H1 (cell line): ENCODE data around the gene RAP1B.

Source experiments
- CTCF ChIP-seq, 3 experiments: IDR thresholded peaks; 1 replicate in 2 of 3; 2 replicates in 1 of 3; pipeline versions ENCODE4 v1.5.1 to v1.6.1; 2011; ENCODE audit warnings: low read length in 3 of 3, mild to moderate bottlenecking in 3 of 3, inconsistent platforms in 2 of 3, low read depth in 1 of 3, moderate library complexity in 1 of 3; ENCODE audit not compliant: insufficient read depth in 1 of 3; ENCODE audit errors: control extremely low read depth in 1 of 3
- EP300 ChIP-seq, 2 experiments: IDR thresholded peaks; 1 replicate in 1 of 2; 2 replicates in 1 of 2; pipeline ENCODE4 v1.6.1; 2011 to 2012; ENCODE audit warnings: low read depth in 2 of 2, low read length in 2 of 2, mild to moderate bottlenecking in 2 of 2, borderline replicate concordance in 1 of 2, inconsistent platforms in 1 of 2, moderate library complexity in 1 of 2
- RAD21 ChIP-seq, 2 experiments: IDR thresholded peaks in 1 of 2; conservative IDR thresholded peaks in 1 of 2; 2 replicates each; pipeline ENCODE4 v1.6.1; 2011; ENCODE audit warnings: low read depth in 2 of 2, low read length in 2 of 2, improper control_type of control experiment in 1 of 2, inconsistent platforms in 1 of 2, mild to moderate bottlenecking in 1 of 2, moderate library complexity in 1 of 2

- TF ChIP-seq RAD21 (IDR thresholded peaks at IDR 0.05 in 1 of 2, conservative IDR thresholded peaks at IDR 0.05 in 1 of 2; ENCODE audit: low read depth in 2 of 2, low read length in 2 of 2): no peak
- no peak for TF ChIP-seq CTCF (IDR thresholded peaks at IDR 0.05; ENCODE audit: control extremely low read depth in 1 of 3, insufficient read depth in 1 of 3, low read depth in 1 of 3, low read length in 3 of 3)
- no peak for TF ChIP-seq EP300 (IDR thresholded peaks at IDR 0.05; ENCODE audit: borderline replicate concordance in 1 of 2, low read depth in 2 of 2, low read length in 2 of 2)
These were observed 37.3 kb upstream of the RAP1B start for GRCh38 chr12:68573406-68573805.
